PFSK-1 (cell line): Measurements from ENCODE around the gene NRXN3.

Experiments used
- POLR2AphosphoS5 ChIP-seq: IDR thresholded peaks from 2 replicates; pipeline ENCODE4 v1.6.1; 2012; ENCODE audit warnings: low read depth, mild to moderate bottlenecking, control low read depth, low read length, moderate library complexity
- TF ChIP-seq, protein P1 (sequence below), 2 experiments: IDR thresholded peaks; 2 replicates each; pipeline versions ENCODE4 v1.6.1 to v1.8.0; 2011 to 2012; ENCODE audit warnings: low read depth in 2 of 2, low read length in 2 of 2, control low read depth in 1 of 2, inconsistent platforms in 1 of 2, mild to moderate bottlenecking in 1 of 2, moderate library complexity in 1 of 2; ENCODE audit not compliant: insufficient read depth in 1 of 2

GRCh38 chr14:78313499-78313898 lies 143.3 kb downstream of the NRXN3 start:
- TF ChIP-seq POLR2AphosphoS5: no peak
- TF ChIP-seq, protein P1, sequence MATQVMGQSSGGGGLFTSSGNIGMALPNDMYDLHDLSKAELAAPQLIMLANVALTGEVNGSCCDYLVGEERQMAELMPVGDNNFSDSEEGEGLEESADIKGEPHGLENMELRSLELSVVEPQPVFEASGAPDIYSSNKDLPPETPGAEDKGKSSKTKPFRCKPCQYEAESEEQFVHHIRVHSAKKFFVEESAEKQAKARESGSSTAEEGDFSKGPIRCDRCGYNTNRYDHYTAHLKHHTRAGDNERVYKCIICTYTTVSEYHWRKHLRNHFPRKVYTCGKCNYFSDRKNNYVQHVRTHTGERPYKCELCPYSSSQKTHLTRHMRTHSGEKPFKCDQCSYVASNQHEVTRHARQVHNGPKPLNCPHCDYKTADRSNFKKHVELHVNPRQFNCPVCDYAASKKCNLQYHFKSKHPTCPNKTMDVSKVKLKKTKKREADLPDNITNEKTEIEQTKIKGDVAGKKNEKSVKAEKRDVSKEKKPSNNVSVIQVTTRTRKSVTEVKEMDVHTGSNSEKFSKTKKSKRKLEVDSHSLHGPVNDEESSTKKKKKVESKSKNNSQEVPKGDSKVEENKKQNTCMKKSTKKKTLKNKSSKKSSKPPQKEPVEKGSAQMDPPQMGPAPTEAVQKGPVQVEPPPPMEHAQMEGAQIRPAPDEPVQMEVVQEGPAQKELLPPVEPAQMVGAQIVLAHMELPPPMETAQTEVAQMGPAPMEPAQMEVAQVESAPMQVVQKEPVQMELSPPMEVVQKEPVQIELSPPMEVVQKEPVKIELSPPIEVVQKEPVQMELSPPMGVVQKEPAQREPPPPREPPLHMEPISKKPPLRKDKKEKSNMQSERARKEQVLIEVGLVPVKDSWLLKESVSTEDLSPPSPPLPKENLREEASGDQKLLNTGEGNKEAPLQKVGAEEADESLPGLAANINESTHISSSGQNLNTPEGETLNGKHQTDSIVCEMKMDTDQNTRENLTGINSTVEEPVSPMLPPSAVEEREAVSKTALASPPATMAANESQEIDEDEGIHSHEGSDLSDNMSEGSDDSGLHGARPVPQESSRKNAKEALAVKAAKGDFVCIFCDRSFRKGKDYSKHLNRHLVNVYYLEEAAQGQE (IDR thresholded peaks at IDR 0.05; ENCODE audit: insufficient read depth in 1 of 2, low read depth in 2 of 2, low read length in 2 of 2): no peak
